Measurements from ENCODE around the gene ZHX3. TPM values are rescaled to one million over a fixed set of nuclear protein-coding genes. Genes with fewer than 3 reads are reported as not detected.

Gene ZHX3
- total and polyA plus RNA-seq, 2 donors = 4.1 to 4.2 TPM

DNA sequence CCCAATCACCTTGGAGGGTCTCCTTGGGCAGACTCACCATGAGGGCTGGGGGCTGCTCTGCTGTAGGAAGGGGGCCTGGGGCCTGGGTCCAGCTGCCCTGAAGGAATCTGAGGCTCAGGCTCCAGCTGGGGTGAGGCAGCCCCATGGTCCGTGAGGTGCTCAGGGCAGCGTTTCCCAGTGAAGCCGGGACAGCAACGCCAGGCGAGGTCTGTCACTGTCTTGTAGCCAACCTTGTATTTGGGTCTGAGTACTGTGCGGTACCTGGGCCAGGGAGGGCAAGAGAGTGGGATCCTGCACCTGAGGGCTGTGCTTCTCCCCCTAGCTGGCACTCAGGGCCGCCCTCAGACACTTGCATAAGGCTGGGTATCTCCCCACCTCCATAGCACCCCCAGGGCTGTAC is 46.1 kb upstream of the ZHX3 start:
- Histone ChIP-seq H3K27ac (ENCODE audit: low read depth in 1 of 2, low read length in 1 of 2) (no peak overlapping the region), H3K36me3 (ENCODE audit: control insufficient read depth in 2 of 2, insufficient read depth in 2 of 2, low read length in 1 of 2) (no peaks in the 10 kb centered on the region), H3K4me1 (ENCODE audit: control insufficient read depth in 2 of 2, insufficient read depth in 2 of 2, low read length in 2 of 2) (no peaks in the 10 kb centered on the region), H3K4me3 (ENCODE audit: low read length in 2 of 2) (no peak overlapping the region), H3K9me3 (ENCODE audit: control insufficient read depth in 2 of 2, insufficient read depth in 1 of 2, low read length in 1 of 2) (no peaks in the 10 kb centered on the region), H3K27me3 (ENCODE audit: control insufficient read depth in 2 of 2, insufficient read depth in 1 of 2, low read length in 1 of 2) (peaks cover 38 to 43% of the 10 kb centered on the region in 2 donors)
- DNase-seq (ENCODE audit: low read depth in 6 of 9, low spot score in 9 of 9) = no peak
- 97% methylated on average over 7 of the region's 7 CpGs for WGBS

- WGBS = 94% methylated on average over 5 of the region's 5 CpGs
- H3K27me3 ChIP-seq (ENCODE audit: control insufficient read depth in 2 of 2, insufficient read depth in 1 of 2, low read length in 1 of 2) = peaks cover 35 to 38% of the 10 kb centered on the region in 2 donors
- H3K36me3 ChIP-seq (ENCODE audit: control insufficient read depth in 2 of 2, insufficient read depth in 2 of 2, low read length in 1 of 2) = no peaks in the 10 kb centered on the region
These were observed 45.2 kb upstream of the ZHX3 start for GRCh38 chr20:41362748-41363140.

GRCh38 chr20:41361757-41362747 is 44.5 kb upstream of the ZHX3 start:
- Histone ChIP-seq H3K27ac (ENCODE audit: low read depth in 1 of 2, low read length in 1 of 2) (no peak overlapping the region), H3K4me1 (ENCODE audit: control insufficient read depth in 2 of 2, insufficient read depth in 2 of 2, low read length in 2 of 2) (no peaks in the 10 kb centered on the region), H3K9me3 (ENCODE audit: control insufficient read depth in 2 of 2, insufficient read depth in 1 of 2, low read length in 1 of 2) (no peaks in the 10 kb centered on the region), H3K36me3 (ENCODE audit: control insufficient read depth in 2 of 2, insufficient read depth in 2 of 2, low read length in 1 of 2) (no peaks in the 10 kb centered on the region), H3K4me3 (ENCODE audit: low read length in 2 of 2) (no peak overlapping the region), H3K27me3 (ENCODE audit: control insufficient read depth in 2 of 2, insufficient read depth in 1 of 2, low read length in 1 of 2) (peaks cover 29 to 31% of the 10 kb centered on the region in 2 donors)
- no peak for DNase-seq (ENCODE audit: low read depth in 6 of 9, low spot score in 9 of 9)
- 92% methylated on average over 45 of the region's 45 CpGs for WGBS

More at GRCh38 chr20:41362748-41363140, 45.2 kb upstream of the ZHX3 start:
- DNase-seq (ENCODE audit: low read depth in 6 of 9, low spot score in 9 of 9) = no peak
- Histone ChIP-seq H3K9me3 (ENCODE audit: control insufficient read depth in 2 of 2, insufficient read depth in 1 of 2, low read length in 1 of 2) (no peaks in the 10 kb centered on the region), H3K4me1 (ENCODE audit: control insufficient read depth in 2 of 2, insufficient read depth in 2 of 2, low read length in 2 of 2) (no peaks in the 10 kb centered on the region), H3K27ac (ENCODE audit: low read depth in 1 of 2, low read length in 1 of 2) (no peak overlapping the region), H3K4me3 (ENCODE audit: low read length in 2 of 2) (no peak overlapping the region)

DNA sequence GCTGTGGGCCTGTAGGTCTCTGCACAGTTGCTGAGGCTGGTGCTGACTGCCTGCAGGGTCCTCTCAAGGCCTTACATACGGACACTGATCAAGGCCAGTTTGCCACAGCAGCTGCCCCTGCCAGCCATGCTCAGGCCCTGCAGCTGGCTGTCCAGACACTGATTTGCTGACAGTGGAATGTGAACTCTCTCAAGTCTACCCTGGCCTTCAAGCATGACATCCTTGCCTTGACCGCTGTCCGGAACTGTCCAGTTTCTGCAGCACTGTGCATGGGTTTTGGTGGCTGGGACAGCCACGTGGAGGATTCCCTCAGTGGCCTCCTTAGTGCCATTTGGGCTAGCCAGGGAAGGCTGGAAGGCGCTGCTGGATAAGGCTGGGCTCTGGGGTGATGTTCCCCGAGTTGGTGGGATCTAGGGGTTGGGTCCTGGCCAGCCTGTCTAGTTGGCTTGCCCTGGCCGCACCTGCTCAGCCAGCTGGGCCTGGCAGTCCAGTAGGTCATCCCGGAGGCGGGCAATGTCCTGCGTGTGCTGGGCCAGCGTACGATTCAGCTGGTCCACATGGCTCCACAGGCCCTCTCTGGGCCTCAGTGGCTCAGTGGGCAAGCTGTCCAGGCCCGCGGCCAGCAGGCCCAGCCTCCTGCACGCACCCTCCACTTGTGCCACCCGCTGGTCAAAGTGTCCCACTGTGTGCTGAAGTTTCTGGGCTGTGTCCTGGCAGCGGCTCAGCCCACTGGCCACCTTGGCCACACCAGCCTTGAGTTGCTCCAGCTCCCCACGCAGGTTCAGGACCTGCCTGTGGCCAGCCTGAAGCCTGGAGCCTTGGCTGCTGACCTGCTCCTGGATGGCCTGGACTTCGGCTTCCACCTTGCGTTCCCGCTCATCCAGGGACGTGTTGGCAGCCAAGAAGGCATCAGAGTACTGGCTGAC is 43.6 kb upstream of the ZHX3 start:
- no peaks in the 10 kb centered on the region for H3K4me1 ChIP-seq (ENCODE audit: control insufficient read depth in 2 of 2, insufficient read depth in 2 of 2, low read length in 2 of 2)
- H3K4me3 ChIP-seq (ENCODE audit: low read length in 2 of 2) = no peak overlapping the region
- no peaks in the 10 kb centered on the region for H3K36me3 ChIP-seq (ENCODE audit: control insufficient read depth in 2 of 2, insufficient read depth in 2 of 2, low read length in 1 of 2)
- 93% methylated on average over 22 of the region's 22 CpGs for whole genome bisulfite sequencing
- no peaks in the 10 kb centered on the region for H3K9me3 ChIP-seq (ENCODE audit: control insufficient read depth in 2 of 2, insufficient read depth in 1 of 2, low read length in 1 of 2)
- no peak for DNase-seq (ENCODE audit: low read depth in 6 of 9, low spot score in 9 of 9)
- H3K27me3 ChIP-seq (ENCODE audit: control insufficient read depth in 2 of 2, insufficient read depth in 1 of 2, low read length in 1 of 2) = peaks cover 19 to 26% of the 10 kb centered on the region in 2 donors
- H3K27ac ChIP-seq (ENCODE audit: low read depth in 1 of 2, low read length in 1 of 2) = no peak overlapping the region

DNA sequence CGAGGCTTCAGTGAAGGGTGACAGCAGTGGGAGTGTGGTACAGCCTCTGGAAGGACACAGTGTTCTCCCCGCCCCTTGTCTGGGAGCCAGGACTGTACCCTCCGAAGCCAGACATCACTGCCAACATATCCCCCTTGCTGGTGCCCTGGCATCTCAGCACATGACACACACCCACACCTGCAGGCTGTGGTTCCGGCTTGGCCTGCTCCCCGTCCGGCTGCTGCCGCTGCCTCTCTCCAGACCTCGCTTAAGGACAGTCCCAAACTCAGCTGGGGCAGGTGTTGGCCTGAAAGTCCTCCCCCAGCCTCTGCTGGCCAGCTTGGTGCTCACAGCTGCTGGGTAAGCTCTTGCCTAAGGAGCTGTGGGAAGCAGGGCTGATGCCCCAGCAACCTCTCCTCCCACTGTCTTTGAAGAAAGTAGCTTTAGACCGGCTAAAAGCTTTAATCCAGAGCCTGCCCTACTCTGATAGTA is 42.0 kb upstream of the ZHX3 start:
- H3K4me3 ChIP-seq (ENCODE audit: low read length in 2 of 2) = no peak overlapping the region
- H3K4me1 ChIP-seq (ENCODE audit: control insufficient read depth in 2 of 2, insufficient read depth in 2 of 2, low read length in 2 of 2) = no peaks in the 10 kb centered on the region
- WGBS = 94% methylated on average over 9 of the region's 9 CpGs
- H3K36me3 ChIP-seq (ENCODE audit: control insufficient read depth in 2 of 2, insufficient read depth in 2 of 2, low read length in 1 of 2) = no peaks in the 10 kb centered on the region
- DNase-seq (ENCODE audit: low read depth in 6 of 9, low spot score in 9 of 9) = no peak
- no peak overlapping the region for H3K27ac ChIP-seq (ENCODE audit: low read depth in 1 of 2, low read length in 1 of 2)
- H3K9me3 ChIP-seq (ENCODE audit: control insufficient read depth in 2 of 2, insufficient read depth in 1 of 2, low read length in 1 of 2) = no peaks in the 10 kb centered on the region
- H3K27me3 ChIP-seq (ENCODE audit: control insufficient read depth in 2 of 2, insufficient read depth in 1 of 2, low read length in 1 of 2) = peaks cover 4 to 11% of the 10 kb centered on the region in 2 donors

GRCh38 chr20:41358717-41359116 is 41.2 kb upstream of the ZHX3 start:
- H3K27ac ChIP-seq (ENCODE audit: low read depth in 1 of 2, low read length in 1 of 2) = no peak overlapping the region
- H3K4me3 ChIP-seq (ENCODE audit: low read length in 2 of 2) = no peak overlapping the region
- H3K4me1 ChIP-seq (ENCODE audit: control insufficient read depth in 2 of 2, insufficient read depth in 2 of 2, low read length in 2 of 2) = no peaks in the 10 kb centered on the region
- WGBS = 96% methylated on average over 7 of the region's 7 CpGs
- H3K9me3 ChIP-seq (ENCODE audit: control insufficient read depth in 2 of 2, insufficient read depth in 1 of 2, low read length in 1 of 2) = no peaks in the 10 kb centered on the region
- no peaks in the 10 kb centered on the region for H3K36me3 ChIP-seq (ENCODE audit: control insufficient read depth in 2 of 2, insufficient read depth in 2 of 2, low read length in 1 of 2)
- peaks cover 0 to 2% of the 10 kb centered on the region in 2 donors for H3K27me3 ChIP-seq (ENCODE audit: control insufficient read depth in 2 of 2, insufficient read depth in 1 of 2, low read length in 1 of 2)
- no peak for DNase-seq (ENCODE audit: low read depth in 6 of 9, low spot score in 9 of 9)

GRCh38 chr20:41358230-41358629 is 40.7 kb upstream of the ZHX3 start:
- Histone ChIP-seq H3K9me3 (ENCODE audit: control insufficient read depth in 2 of 2, insufficient read depth in 1 of 2, low read length in 1 of 2) (no peaks in the 10 kb centered on the region), H3K27ac (ENCODE audit: low read depth in 1 of 2, low read length in 1 of 2) (no peak overlapping the region), H3K27me3 (ENCODE audit: control insufficient read depth in 2 of 2, insufficient read depth in 1 of 2, low read length in 1 of 2) (no peaks in the 10 kb centered on the region), H3K4me3 (ENCODE audit: low read length in 2 of 2) (no peak overlapping the region), H3K36me3 (ENCODE audit: control insufficient read depth in 2 of 2, insufficient read depth in 2 of 2, low read length in 1 of 2) (no peaks in the 10 kb centered on the region), H3K4me1 (ENCODE audit: control insufficient read depth in 2 of 2, insufficient read depth in 2 of 2, low read length in 2 of 2) (no peaks in the 10 kb centered on the region)
- 95% methylated on average over 9 of the region's 9 CpGs for WGBS
- DNase-seq (ENCODE audit: low read depth in 6 of 9, low spot score in 9 of 9) = no peak

GRCh38 chr20:41357424-41358163 is 40.1 kb upstream of the ZHX3 start:
- no peak overlapping the region for H3K27ac ChIP-seq (ENCODE audit: low read depth in 1 of 2, low read length in 1 of 2)
- no peak overlapping the region for H3K4me3 ChIP-seq (ENCODE audit: low read length in 2 of 2)
- no peaks in the 10 kb centered on the region for H3K36me3 ChIP-seq (ENCODE audit: control insufficient read depth in 2 of 2, insufficient read depth in 2 of 2, low read length in 1 of 2)

More at GRCh38 chr20:41357424-41358163, 40.1 kb upstream of the ZHX3 start:
- WGBS = 95% methylated on average over 11 of the region's 11 CpGs
- DNase-seq (ENCODE audit: low read depth in 6 of 9, low spot score in 9 of 9) = no peak
- Histone ChIP-seq H3K4me1 (ENCODE audit: control insufficient read depth in 2 of 2, insufficient read depth in 2 of 2, low read length in 2 of 2) (no peaks in the 10 kb centered on the region), H3K27me3 (ENCODE audit: control insufficient read depth in 2 of 2, insufficient read depth in 1 of 2, low read length in 1 of 2) (no peaks in the 10 kb centered on the region), H3K9me3 (ENCODE audit: control insufficient read depth in 2 of 2, insufficient read depth in 1 of 2, low read length in 1 of 2) (no peaks in the 10 kb centered on the region)

Data from thymus (tissue), 11 donors.